NOMO-1 (cell line): Measurements from ENCODE around the gene GLTPD2.

Experiments
- DNase-seq, 2 experiments: peaks; one replicate each; lab custom pipeline; 2025; ENCODE audit not compliant: unreplicated experiment in 2 of 2; lab: John Stamatoyannopoulos, UW

Gene GLTPD2

GRCh38 chr17:4769628-4770027, 19.1 kb upstream of the GLTPD2 start:
- DNase-seq: no peak

- DNase-seq: no peak
Measured at GRCh38 chr17:4771519-4772234, 17.1 kb upstream of the GLTPD2 start, which contains the start of gene TM4SF5. TSS of gene TM4SF5 (plus strand) at chr17:4771886. CDS start at chr17:4771923, 37 bp downstream.

- DNase-seq: no peak
Measured at GRCh38 chr17:4772235-4772613, 16.5 kb upstream of the GLTPD2 start.

- DNase-seq: no peak
Measured at GRCh38 chr17:4777969-4778760, 10.6 kb upstream of the GLTPD2 start.

- no peak for DNase-seq
Measured at GRCh38 chr17:4780325-4780955, 8.3 kb upstream of the GLTPD2 start.

GRCh38 chr17:4782652-4783051, 6.1 kb upstream of the GLTPD2 start:
- no peak for DNase-seq

- no peak for DNase-seq
Measured at GRCh38 chr17:4785311-4786105, 3.3 kb upstream of the GLTPD2 start.

GRCh38 chr17:4786106-4786511, 2.7 kb upstream of the GLTPD2 start, which contains the start of gene VMO1:
TSS of gene VMO1 (minus strand) at chr17:4786364. CDS start at chr17:4786352, 12 bp downstream.
- no peak for DNase-seq

- no peak for DNase-seq
Measured at GRCh38 chr17:4786516-4786915, 2.2 kb upstream of the GLTPD2 start.

- no peak for DNase-seq
Measured at GRCh38 chr17:4788159-4788806, 481 bp upstream of the GLTPD2 start.

- peak in 1 of 2 experiments; percentile 63 for DNase-seq
Measured at GRCh38 chr17:4789701-4789950, 862 bp downstream of the GLTPD2 start.

- peak; percentile 79 to 82 for DNase-seq
Measured at GRCh38 chr17:4789951-4790704, 1.4 kb downstream of the GLTPD2 start.

- no peak for DNase-seq
Measured at GRCh38 chr17:4790705-4791088, 1.9 kb downstream of the GLTPD2 start.

GRCh38 chr17:4795168-4795567, 6.4 kb downstream of the GLTPD2 start:
- no peak for DNase-seq

GRCh38 chr17:4796552-4796920, 7.8 kb downstream of the GLTPD2 start:
- DNase-seq: peak in 1 of 2 experiments; percentile 10

GRCh38 chr17:4800462-4801196, 11.9 kb downstream of the GLTPD2 start:
- DNase-seq: no peak

GRCh38 chr17:4802228-4802627, 13.5 kb downstream of the GLTPD2 start, which contains the start of gene C17orf114:
TSS of gene C17orf114 (minus strand) at chr17:4802328.
- no peak for DNase-seq

- no peak for DNase-seq
Measured at GRCh38 chr17:4806456-4806776, 17.7 kb downstream of the GLTPD2 start.
